Adrenal gland (tissue), 5 donors: ENCODE measurements around the gene ERCC5.

Experiments
- CTCF ChIP-seq, 6 experiments: fragments of 450-650 bp in 4 of 6; fragments of 200-600 bp in 2 of 6; sonication (generic) in 1 of 6; IDR thresholded peaks; 1 replicate in 5 of 6; 2 replicates in 1 of 6; pipeline versions ENCODE4 v1.5.1 to v1.8.0; 2016 to 2021; ENCODE audit warnings: antibody characterized with exemption in 6 of 6, mild to moderate bottlenecking in 2 of 6, moderate library complexity in 1 of 6
- POLR2A ChIP-seq, 2 donors: fragments of 450-650 bp; IDR thresholded peaks; one replicate each; pipeline ENCODE4 v1.6.1; 2017; ENCODE audit warnings: antibody characterized with exemption in 2 of 2, mild to moderate bottlenecking in 2 of 2, moderate library complexity in 1 of 2
- donor health status: DM: no; HTN: no; CAD: no.

GRCh38 chr13:102875256-102875655 is 29.4 kb downstream of the ERCC5 start:
- TF ChIP-seq CTCF (IDR thresholded peaks at IDR 0.05) (no peak), POLR2A (IDR thresholded peaks at IDR 0.05) (no peak)
